ACC112 (cell line): ENCODE measurements around the gene PPIC.

Experiments used
- H2AFZ ChIP-seq: fragments of 200-600 bp; sonication (generic); one replicate; pipeline ENCODE4 v1.6.0; 2017; ENCODE audit warnings: antibody characterized with exemption, low read length; ENCODE audit not compliant: unreplicated experiment
- H3K27ac ChIP-seq: fragments of 200-600 bp; sonication (generic); 2 replicates; pipeline ENCODE4 v1.5.1; 2014; ENCODE audit warnings: low read depth, mild to moderate bottlenecking, antibody characterized with exemption, low read length, moderate library complexity
- H3K27me3 ChIP-seq: fragments of 200-600 bp; sonication (generic); 2 replicates; pipeline ENCODE4 v1.6.1; 2014; ENCODE audit warnings: mild to moderate bottlenecking, antibody characterized with exemption, low read length, moderate library complexity, mixed read lengths; ENCODE audit not compliant: insufficient read depth
- H3K36me3 ChIP-seq: fragments of 200-600 bp; sonication (generic); 2 replicates; pipeline ENCODE4 v1.6.1; 2016; ENCODE audit warnings: mild to moderate bottlenecking, antibody characterized with exemption, low read length, moderate library complexity, mixed read lengths; ENCODE audit not compliant: insufficient read depth
- H3K4me1 ChIP-seq: fragments of 200-600 bp; sonication (generic); one replicate; pipeline ENCODE4 v1.6.1; 2016; ENCODE audit warnings: low read length, mixed read lengths; ENCODE audit not compliant: insufficient read depth, unreplicated experiment, control insufficient read depth
- H3K4me3 ChIP-seq: fragments of 200-600 bp; sonication (generic); 2 replicates; pipeline ENCODE4 v1.5.1; 2014; ENCODE audit warnings: mild to moderate bottlenecking, low read depth, low read length
- H3K79me2 ChIP-seq: fragments of 200-600 bp; sonication (generic); one replicate; pipeline ENCODE4 v1.6.0; 2016; ENCODE audit warnings: low read length; ENCODE audit not compliant: control insufficient read depth, unreplicated experiment, insufficient read depth

Gene PPIC

DNA sequence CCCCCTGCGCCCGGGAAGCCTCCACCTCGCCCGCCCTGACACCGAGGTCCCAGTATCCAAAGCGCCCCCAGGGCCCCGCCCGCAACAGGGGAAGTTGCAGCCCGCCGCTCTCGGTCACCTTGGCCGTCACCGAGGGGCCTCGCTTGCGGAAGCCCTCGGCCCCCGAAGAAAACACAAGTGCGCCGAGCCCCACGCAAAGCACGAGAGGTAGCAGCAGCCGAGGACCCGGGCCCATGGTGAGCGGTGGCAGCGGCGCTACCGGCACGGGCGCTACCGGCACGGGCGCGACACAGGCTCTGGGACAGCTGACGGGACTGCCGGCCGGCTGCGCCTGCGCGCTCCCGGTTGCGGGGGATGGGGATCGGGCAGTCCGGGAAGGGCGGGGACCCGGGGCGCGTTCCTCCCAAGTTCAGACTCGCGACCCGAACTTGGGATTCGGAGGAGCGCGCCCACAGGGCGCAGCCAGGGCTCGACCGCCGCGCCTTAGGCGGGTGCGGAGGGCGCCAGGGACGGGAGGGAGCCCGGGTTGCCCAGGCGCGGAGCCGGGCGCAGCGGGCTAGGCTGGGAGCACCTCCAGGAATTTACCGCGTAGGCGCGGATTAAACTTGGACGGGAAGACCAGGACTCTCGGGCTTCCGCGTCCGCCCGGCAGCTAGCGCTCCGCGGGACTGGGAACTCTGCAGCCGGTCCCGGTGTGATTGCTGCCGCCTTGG lies at the start of gene PPIC:
PPIC (minus strand) TSS at position 335 of the 713 bp plus-strand sequence; CDS start at position 235, 100 bp downstream.
- Histone ChIP-seq H3K27ac (peak within 1 kb of the TSS; percentile 40), H3K79me2 (no peaks in the 10 kb centered on the region), H2AFZ (peak within 1 kb of the TSS; percentile 76), H3K4me1 (no peaks in the 10 kb centered on the region), H3K4me3 (peak within 1 kb of the TSS; percentile 86), H3K27me3 (no peaks in the 10 kb centered on the region), H3K36me3 (no peaks in the 10 kb centered on the region)

DNA sequence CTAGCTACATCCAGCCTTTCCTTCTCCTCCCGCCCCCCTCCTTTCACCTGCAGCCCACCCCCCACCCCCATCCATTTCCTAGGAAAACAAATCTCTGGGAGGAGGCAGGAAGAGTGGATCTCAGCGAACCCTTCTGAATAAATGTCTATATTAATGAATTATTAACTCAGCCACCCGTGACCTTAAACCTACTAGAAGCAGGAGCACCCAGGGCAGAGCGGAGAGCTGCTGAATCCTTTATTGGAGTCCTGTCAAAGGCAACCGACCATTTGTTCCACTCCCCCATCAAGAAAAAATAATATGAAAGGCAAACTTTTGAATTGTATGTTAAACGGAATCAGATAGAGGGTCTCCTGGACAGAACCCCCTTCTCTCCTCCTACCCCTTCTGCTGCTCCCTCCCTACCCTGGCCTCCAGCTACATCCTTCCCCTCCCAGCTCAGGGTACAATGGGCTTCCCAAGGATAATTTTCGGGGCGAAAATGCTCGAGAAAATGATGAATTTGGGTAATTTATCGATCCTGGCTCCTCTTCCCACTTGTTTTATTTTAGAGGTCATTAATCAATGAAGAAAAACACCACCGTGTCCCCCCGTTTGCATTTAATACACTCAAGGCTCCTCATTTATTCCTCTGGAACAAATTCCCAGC lies 49.2 kb upstream of the PPIC start:
- H3K27me3 ChIP-seq: peaks cover 98% of the 10 kb centered on the region
- no peaks in the 10 kb centered on the region for H3K36me3 ChIP-seq
- H3K4me1 ChIP-seq: peaks cover 9% of the 10 kb centered on the region
- H3K27ac ChIP-seq: no peak overlapping the region
- H2AFZ ChIP-seq: no peak overlapping the region
- H3K4me3 ChIP-seq: no peak overlapping the region
- no peaks in the 10 kb centered on the region for H3K79me2 ChIP-seq

DNA sequence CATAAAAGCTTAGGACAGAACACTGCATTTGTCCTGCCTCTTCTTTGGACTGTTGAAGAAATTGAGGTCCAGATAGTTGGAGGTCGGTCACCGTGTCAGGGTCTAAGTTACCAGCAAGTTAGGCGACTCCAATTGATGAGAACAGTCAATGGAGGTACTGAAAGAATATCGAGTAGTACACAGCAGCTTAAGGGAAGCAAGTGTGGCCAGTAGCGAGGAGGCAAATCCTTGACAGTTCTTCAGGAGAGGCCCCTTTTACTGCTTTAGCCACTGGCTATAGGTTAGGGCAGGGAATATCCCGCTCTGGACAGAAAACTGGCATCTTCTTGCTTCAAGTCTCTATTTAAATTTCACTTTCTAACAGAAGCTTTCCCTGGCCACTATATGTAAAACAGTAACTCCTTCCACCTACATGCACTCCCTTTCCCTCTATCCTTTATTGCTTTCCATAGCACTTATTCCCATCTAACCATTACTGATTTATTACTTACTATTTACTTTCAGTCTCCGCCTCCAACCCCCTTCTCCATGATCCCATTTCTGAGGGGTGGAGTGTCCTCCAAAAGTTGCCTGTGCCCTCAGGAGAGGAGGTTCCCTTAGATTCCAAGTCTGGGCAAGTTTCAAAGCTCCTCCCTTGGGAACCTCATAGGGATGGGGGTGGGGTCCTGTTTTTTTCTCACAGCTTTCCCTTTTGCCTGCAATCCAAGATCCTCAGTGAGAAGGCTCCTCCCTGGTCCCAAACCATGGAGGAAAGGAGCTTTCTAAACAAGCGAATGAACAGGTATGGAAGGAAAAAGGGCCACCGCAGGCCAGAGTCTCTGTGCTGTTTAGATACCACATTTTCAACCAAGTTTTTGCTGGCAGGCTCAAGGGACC lies 48.4 kb upstream of the PPIC start:
- Histone ChIP-seq H2AFZ (no peak overlapping the region), H3K27me3 (peaks cover 97% of the 10 kb centered on the region), H3K27ac (no peak overlapping the region), H3K4me3 (no peak overlapping the region), H3K79me2 (no peaks in the 10 kb centered on the region), H3K4me1 (peaks cover 9% of the 10 kb centered on the region), H3K36me3 (no peaks in the 10 kb centered on the region)

DNA sequence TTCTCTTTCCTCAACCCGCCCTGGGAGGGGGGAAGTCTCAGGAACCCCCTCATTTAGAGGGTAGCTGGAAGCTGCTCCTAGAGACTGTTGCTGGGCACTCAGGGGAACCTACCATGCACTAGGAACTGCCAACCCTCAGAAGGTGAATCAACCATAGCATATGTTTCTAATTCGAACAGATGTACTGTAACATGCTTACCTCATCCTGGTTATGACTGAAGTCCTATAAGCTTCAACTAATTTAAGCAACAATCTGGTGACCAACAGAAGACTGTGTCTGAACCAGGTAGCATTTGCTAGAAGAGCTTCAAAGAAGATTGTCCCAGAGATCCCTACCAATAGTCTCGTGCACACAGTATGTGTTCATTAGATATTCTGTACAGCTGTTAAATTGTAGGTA lies 46.8 kb upstream of the PPIC start:
- peaks cover 88% of the 10 kb centered on the region for H3K27me3 ChIP-seq
- no peak overlapping the region for H3K4me3 ChIP-seq
- H3K27ac ChIP-seq: no peak overlapping the region
- H3K79me2 ChIP-seq: no peaks in the 10 kb centered on the region
- no peaks in the 10 kb centered on the region for H3K36me3 ChIP-seq
- peaks cover 5% of the 10 kb centered on the region for H3K4me1 ChIP-seq
- H2AFZ ChIP-seq: no peak overlapping the region

DNA sequence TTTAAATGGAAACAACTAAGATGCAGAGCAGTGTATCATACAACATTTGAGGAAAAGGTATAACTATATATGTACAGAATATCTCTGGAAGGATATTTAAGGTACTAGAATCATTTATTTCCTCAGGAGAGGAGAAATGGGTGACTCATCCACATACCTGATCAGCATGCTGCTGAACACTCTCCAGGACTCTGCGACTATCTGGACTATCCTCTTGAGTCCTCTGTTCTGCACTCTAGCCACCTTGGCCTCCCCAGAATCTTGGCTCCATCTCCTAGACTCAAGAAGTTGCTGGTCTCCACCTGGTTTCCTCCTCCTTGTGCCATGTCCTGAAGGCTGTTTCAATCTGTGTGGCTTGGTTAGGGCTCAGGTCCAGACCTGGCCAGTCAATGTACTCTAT lies 43.7 kb upstream of the PPIC start:
- Histone ChIP-seq H2AFZ (no peak overlapping the region), H3K27ac (no peak overlapping the region), H3K79me2 (no peaks in the 10 kb centered on the region), H3K4me1 (no peaks in the 10 kb centered on the region), H3K27me3 (peaks cover 59% of the 10 kb centered on the region), H3K4me3 (no peak overlapping the region), H3K36me3 (no peaks in the 10 kb centered on the region)

DNA sequence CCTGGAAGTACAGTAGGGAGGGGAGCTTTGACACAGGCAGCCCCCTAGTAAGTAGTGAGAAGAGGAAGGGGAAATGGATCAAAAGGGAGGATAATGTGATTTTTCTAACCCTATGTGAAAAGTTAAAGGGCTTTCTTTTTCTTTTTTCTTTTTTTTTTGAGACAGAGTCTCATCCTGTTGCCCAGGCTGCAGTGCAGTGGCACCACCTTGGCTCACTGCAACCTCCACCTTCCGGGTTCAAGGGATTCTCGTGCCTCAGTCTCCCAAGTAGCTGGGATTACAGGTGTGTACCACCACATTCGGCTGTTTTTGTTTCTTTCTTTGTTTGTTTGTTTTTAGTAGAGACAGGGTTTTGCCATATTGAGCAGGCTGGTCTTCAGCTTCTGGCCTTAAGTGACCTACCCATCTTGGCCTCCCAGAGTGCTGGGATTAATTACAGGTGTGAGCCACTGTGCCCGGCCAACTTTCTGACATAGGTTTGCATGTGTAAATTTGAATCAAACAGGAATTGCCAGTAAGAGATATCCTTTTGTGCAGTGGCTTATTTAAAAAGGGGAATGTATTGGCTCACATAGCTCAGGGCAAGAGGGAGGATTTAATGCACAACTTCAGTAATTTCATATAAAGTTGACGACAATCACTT lies 39.1 kb upstream of the PPIC start:
- H3K4me3 ChIP-seq: no peak overlapping the region
- H3K27me3 ChIP-seq: peaks cover 40% of the 10 kb centered on the region
- H3K27ac ChIP-seq: no peak overlapping the region
- no peaks in the 10 kb centered on the region for H3K79me2 ChIP-seq
- H2AFZ ChIP-seq: no peak overlapping the region
- no peaks in the 10 kb centered on the region for H3K4me1 ChIP-seq
- no peaks in the 10 kb centered on the region for H3K36me3 ChIP-seq

DNA sequence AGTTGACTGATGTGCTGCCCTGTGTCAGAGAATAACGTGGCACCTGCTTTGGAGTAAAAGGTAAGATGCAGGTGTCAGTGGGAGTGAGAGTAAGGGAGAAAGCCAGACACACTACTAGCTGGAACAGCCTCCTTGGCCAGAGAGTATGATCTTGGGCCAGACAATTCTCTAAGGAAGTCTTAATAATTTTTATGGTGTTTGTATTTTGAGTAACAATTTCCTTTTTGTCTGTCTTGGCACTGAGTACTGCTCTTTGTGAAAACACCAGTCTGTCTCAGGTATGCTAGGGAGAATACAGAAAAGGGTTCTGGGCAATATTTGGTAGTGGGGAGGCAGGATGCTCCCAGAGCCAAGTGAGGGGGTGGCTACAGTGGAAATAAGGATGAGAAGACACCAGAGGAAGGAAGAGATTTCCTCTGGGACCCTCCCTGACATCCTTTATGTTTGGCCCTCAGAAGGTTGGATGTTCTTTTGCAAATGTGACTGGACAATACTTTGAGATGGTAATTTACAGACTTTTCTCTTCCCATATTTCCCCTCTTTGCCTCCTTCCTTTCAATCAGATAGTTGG lies 31.9 kb upstream of the PPIC start:
- Histone ChIP-seq H3K79me2 (no peaks in the 10 kb centered on the region), H3K4me1 (no peaks in the 10 kb centered on the region), H3K36me3 (no peaks in the 10 kb centered on the region), H3K27ac (no peak overlapping the region), H3K4me3 (no peak overlapping the region), H3K27me3 (peaks cover 26% of the 10 kb centered on the region), H2AFZ (no peak overlapping the region)

DNA sequence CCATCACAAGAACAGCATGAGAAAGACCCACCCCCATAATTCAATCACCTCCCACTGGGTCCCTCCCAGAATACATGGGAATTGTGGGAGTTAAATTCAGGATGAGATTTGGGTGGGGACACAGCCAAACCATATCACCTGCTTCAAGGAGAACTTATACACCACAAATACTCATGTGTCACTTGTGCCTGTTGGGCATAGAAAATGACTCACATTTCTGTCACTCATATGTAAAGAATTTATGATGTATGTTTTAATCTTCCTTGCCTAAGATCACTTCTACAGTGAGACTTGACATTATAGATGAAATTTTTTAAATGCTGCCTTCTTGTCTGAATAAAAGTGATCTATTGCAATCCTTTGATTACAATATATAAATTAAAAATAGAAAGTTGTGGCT lies 29.5 kb upstream of the PPIC start:
- H3K4me1 ChIP-seq: no peaks in the 10 kb centered on the region
- H3K36me3 ChIP-seq: no peaks in the 10 kb centered on the region
- no peak overlapping the region for H3K4me3 ChIP-seq
- H3K79me2 ChIP-seq: no peaks in the 10 kb centered on the region
- H2AFZ ChIP-seq: no peak overlapping the region
- no peak overlapping the region for H3K27ac ChIP-seq
- peaks cover 7% of the 10 kb centered on the region for H3K27me3 ChIP-seq

DNA sequence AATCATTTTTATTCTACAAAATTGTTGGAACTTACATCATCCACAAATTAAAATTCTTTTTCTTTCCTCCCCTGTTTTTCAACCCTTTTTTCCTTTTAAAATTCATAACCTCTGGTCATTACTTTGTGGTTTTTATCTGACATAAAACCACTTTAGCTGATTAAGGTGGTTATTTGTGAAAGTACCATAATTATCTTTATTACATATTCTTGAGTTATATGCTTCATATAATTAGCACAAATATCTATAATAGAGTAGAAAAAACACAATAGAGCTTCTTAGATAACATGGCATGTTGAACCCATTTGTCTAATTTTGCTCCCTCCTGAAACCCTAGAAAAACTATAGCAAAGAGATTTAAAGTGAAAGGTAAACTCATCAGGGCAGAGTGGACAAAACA lies 22.9 kb upstream of the PPIC start:
- Histone ChIP-seq H2AFZ (no peak overlapping the region), H3K79me2 (no peaks in the 10 kb centered on the region)

DNA sequence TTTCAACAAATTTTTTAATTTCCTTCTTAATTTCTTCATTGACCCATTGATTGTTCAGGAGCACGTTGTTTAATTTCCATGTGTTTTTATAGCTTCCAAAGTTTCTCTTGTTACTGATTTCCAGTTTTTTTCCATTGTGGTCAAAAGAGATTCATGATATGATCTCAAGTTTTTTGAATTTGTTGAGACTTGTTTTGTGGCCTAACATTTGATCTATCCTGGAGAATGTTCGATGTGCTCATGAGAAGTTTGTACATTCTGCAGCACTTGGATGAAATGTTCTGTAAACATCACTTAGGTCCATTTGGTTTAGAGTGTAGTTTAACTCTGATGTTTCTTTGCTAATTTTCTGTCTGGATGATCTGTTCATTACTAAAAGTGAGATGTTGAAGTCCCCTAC lies 14.7 kb upstream of the PPIC start:
- H2AFZ ChIP-seq: no peak overlapping the region
- no peaks in the 10 kb centered on the region for H3K27me3 ChIP-seq
- H3K36me3 ChIP-seq: no peaks in the 10 kb centered on the region
- no peaks in the 10 kb centered on the region for H3K4me1 ChIP-seq
- no peak overlapping the region for H3K27ac ChIP-seq
- no peaks in the 10 kb centered on the region for H3K79me2 ChIP-seq
- no peak overlapping the region for H3K4me3 ChIP-seq

More for the DNA sequence above, 22.9 kb upstream of the PPIC start:
- no peaks in the 10 kb centered on the region for H3K4me1 ChIP-seq
- no peak overlapping the region for H3K27ac ChIP-seq
- no peaks in the 10 kb centered on the region for H3K36me3 ChIP-seq
- no peak overlapping the region for H3K4me3 ChIP-seq
- no peaks in the 10 kb centered on the region; the same call in 1 of the 2 replicates for H3K27me3 ChIP-seq
